DND-41 (cell line): ENCODE measurements around the gene PRKAR2B.
"Not testable (repeated sequence)": the region's sequence is repeated elsewhere in the genome, so short reads cannot be mapped to it uniquely, and the experiment has no call there.

Source experiments
- EZH2 ChIP-seq: IDR thresholded peaks from 3 replicates; pipeline ENCODE4 v1.6.1; 2012; ENCODE audit warnings: borderline replicate concordance, low read depth, mild to moderate bottlenecking, moderate library complexity, low read length, inconsistent platforms; ENCODE audit not compliant: severe bottlenecking
- TF ChIP-seq, protein P1 (sequence below): IDR thresholded peaks from 2 replicates; pipeline ENCODE4 v1.5.1; 2012; ENCODE audit warnings: borderline replicate concordance, low read length, moderate library complexity, mild to moderate bottlenecking; ENCODE audit not compliant: poor library complexity, severe bottlenecking; ENCODE audit errors: extremely low read depth

DNA sequence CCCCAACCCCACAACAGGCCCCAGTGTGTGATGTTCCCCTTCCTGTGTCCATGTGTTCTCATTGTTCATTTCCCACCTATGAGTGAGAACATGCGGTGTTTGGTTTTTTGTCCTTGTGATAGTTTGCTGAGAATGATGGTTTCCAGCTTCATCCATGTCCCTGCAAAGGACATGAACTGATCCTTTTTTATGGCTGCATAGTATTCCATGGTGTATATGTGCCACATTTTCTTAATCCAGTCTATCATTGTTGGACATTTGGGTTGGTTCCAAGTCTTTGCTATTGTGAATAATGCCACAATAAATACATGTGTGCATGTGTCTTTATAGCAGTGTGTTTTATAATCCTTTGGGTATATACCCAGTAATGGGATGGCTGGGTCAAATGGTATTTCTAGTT lies 10.5 kb downstream of the PRKAR2B start:
- TF ChIP-seq, protein P1, sequence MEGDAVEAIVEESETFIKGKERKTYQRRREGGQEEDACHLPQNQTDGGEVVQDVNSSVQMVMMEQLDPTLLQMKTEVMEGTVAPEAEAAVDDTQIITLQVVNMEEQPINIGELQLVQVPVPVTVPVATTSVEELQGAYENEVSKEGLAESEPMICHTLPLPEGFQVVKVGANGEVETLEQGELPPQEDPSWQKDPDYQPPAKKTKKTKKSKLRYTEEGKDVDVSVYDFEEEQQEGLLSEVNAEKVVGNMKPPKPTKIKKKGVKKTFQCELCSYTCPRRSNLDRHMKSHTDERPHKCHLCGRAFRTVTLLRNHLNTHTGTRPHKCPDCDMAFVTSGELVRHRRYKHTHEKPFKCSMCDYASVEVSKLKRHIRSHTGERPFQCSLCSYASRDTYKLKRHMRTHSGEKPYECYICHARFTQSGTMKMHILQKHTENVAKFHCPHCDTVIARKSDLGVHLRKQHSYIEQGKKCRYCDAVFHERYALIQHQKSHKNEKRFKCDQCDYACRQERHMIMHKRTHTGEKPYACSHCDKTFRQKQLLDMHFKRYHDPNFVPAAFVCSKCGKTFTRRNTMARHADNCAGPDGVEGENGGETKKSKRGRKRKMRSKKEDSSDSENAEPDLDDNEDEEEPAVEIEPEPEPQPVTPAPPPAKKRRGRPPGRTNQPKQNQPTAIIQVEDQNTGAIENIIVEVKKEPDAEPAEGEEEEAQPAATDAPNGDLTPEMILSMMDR = not testable (repeated sequence)
- TF ChIP-seq EZH2 = not testable (repeated sequence)
